HepG2 (cell line): ENCODE data around the gene GARIN5A. TPM values are rescaled to one million over a fixed set of nuclear protein-coding genes. Genes with fewer than 3 reads are reported as not detected.

Experiments
- CENPBD1 ChIP-seq: sonication (generic); formaldehyde crosslinking; IDR thresholded peaks from 2 replicates; pipeline ENCODE4 v1.8.0; 2022; ENCODE audit warnings: missing genetic modification reagents, low read depth, mild to moderate bottlenecking, borderline replicate concordance
- HHEX ChIP-seq: IDR thresholded peaks from 2 replicates; pipeline ENCODE4 v1.6.1; 2016; ENCODE audit warnings: control low read depth
- HINFP ChIP-seq: sonication (generic); formaldehyde crosslinking; IDR thresholded peaks from 2 replicates; pipeline ENCODE4 v1.4.0; 2020; ENCODE audit warnings: low read depth, mild to moderate bottlenecking, missing genetic modification reagents
- MLXIP ChIP-seq: sonication (generic); formaldehyde crosslinking; IDR thresholded peaks from 2 replicates; pipeline ENCODE4 v1.9.0; 2021; ENCODE audit warnings: missing genetic modification reagents, borderline replicate concordance
- NFKB2 ChIP-seq: sonication (generic); formaldehyde crosslinking; IDR thresholded peaks from 2 replicates; pipeline ENCODE4 v1.4.0; 2020; ENCODE audit warnings: missing genetic modification reagents, borderline replicate concordance
- PAX8 ChIP-seq: sonication (generic); formaldehyde crosslinking; IDR thresholded peaks from 2 replicates; pipeline ENCODE4 v1.8.0; 2022; ENCODE audit warnings: mild to moderate bottlenecking, missing genetic modification reagents, borderline replicate concordance
- RCOR2 ChIP-seq: IDR thresholded peaks from 2 replicates; pipeline ENCODE4 v1.6.1; 2016; ENCODE audit warnings: missing biosample characterization, missing genetic modification reagents
- TRAFD1 ChIP-seq: sonication (generic); formaldehyde crosslinking; IDR thresholded peaks from 2 replicates; pipeline ENCODE4 v1.5.1; 2020; ENCODE audit warnings: missing genetic modification reagents, mild to moderate bottlenecking, borderline replicate concordance
- ZNF20 ChIP-seq: sonication (generic); formaldehyde crosslinking; IDR thresholded peaks from 2 replicates; pipeline ENCODE4 v1.4.0; 2020; ENCODE audit warnings: mild to moderate bottlenecking, moderate library complexity, missing genetic modification reagents
- ZNF331 ChIP-seq: sonication (generic); formaldehyde crosslinking; IDR thresholded peaks from 2 replicates; pipeline ENCODE4 v1.4.0; 2020; ENCODE audit warnings: missing genetic modification reagents
- ZNF362 ChIP-seq: sonication (generic); formaldehyde crosslinking; IDR thresholded peaks from 2 replicates; pipeline ENCODE4 v1.4.0; 2020; ENCODE audit warnings: missing genetic modification reagents, mild to moderate bottlenecking, borderline replicate concordance
- ZNF512B ChIP-seq: sonication (generic); formaldehyde crosslinking; IDR thresholded peaks from 2 replicates; pipeline ENCODE4 v1.5.1; 2020; ENCODE audit warnings: missing genetic modification reagents, mild to moderate bottlenecking, borderline replicate concordance
- ZNF562 ChIP-seq: sonication (generic); formaldehyde crosslinking; IDR thresholded peaks from 2 replicates; pipeline ENCODE4 v1.8.0; 2022; ENCODE audit warnings: missing genetic modification reagents, borderline replicate concordance
- ZNF563 ChIP-seq: sonication (generic); formaldehyde crosslinking; IDR thresholded peaks from 2 replicates; pipeline ENCODE4 v1.8.0; 2022; ENCODE audit warnings: mild to moderate bottlenecking, moderate library complexity, missing genetic modification reagents
- ZNF589 ChIP-seq: sonication (generic); formaldehyde crosslinking; conservative IDR thresholded peaks from 2 replicates; pipeline ENCODE4 v1.8.0; 2022; ENCODE audit warnings: mild to moderate bottlenecking, moderate library complexity, missing genetic modification reagents
- ZNF652 ChIP-seq: IDR thresholded peaks from 2 replicates; pipeline ENCODE4 v1.6.1; 2016; ENCODE audit warnings: low read depth, borderline replicate concordance
- ZNF720 ChIP-seq: sonication (generic); formaldehyde crosslinking; IDR thresholded peaks from 2 replicates; pipeline ENCODE4 v1.4.0; 2020; ENCODE audit warnings: missing genetic modification reagents
- polyA plus RNA-seq, 8 experiments: library from polyadenylated mRNA; depleted of rRNA in 3 of 8; stranded (reverse) in 7 of 8; unstranded in 1 of 8; fragments of >200 nt; fragmentation: Illumina TruSeq in 4 of 8; extraction: Trizol in 4 of 8; gene quantifications; 2 replicates each; pipeline versions ENCODE4 v1.2.1 to v1.2.3, GENCODE V29; 2011 to 2016; ENCODE audit warnings: low read depth in 4 of 8, missing spikeins in 1 of 8, mixed read lengths in 1 of 8; ENCODE audit not compliant: insufficient read depth in 1 of 8
- total RNA-seq, 5 experiments: library from RNA; depleted of rRNA; stranded (reverse); fragments of >200 nt; fragmentation: Illumina TruSeq; extraction: Trizol; gene quantifications; 2 replicates each; pipeline ENCODE4 v1.2.3, GENCODE V29; 2016; ENCODE audit warnings: low read depth in 1 of 5

GARIN5A gene
- total and polyA plus RNA-seq, 2 of the 13 experiments (the other 11 are each of a cell fraction or from before 2014, with no cell fraction given) = not detected

- TF ChIP-seq ZNF362 (CRISPR knock-in tag) = peak; percentile 48; the same call in 1 of the 2 replicates
- TF ChIP-seq CENPBD1 = no peak
- no peak for TF ChIP-seq MLXIP (CRISPR knock-in tag)
- TF ChIP-seq ZNF331 (CRISPR knock-in tag) = 0 out of 2 replicates have a peak, but pooled peaks have one; percentile 47
- no peak for TF ChIP-seq ZNF652
- no peak for TF ChIP-seq ZNF720 (CRISPR knock-in tag)
- TF ChIP-seq RCOR2 (CRISPR knock-in tag) = 0 out of 2 replicates have a peak, but pooled peaks have one; percentile 31
- no peak for TF ChIP-seq HINFP (CRISPR knock-in tag)
- no peak for TF ChIP-seq ZNF512B
- 0 out of 2 replicates have a peak, but pooled peaks have one; percentile 26 for TF ChIP-seq ZNF563 (CRISPR knock-in tag)
- no peak for TF ChIP-seq ZNF589 (CRISPR knock-in tag)
- no peak for TF ChIP-seq ZNF562
- no peak for TF ChIP-seq PAX8 (CRISPR knock-in tag)
- TF ChIP-seq HHEX = no peak
- peak; percentile 37; the same call in 1 of the 2 replicates for TF ChIP-seq NFKB2
- no peak for TF ChIP-seq TRAFD1
- TF ChIP-seq ZNF20 (CRISPR knock-in tag) = no peak
Observed at GRCh38 chr19:50461066-50461875, 15.4 kb downstream of the GARIN5A start (continued).
